CD4-positive, alpha-beta T cell (primary cell): ENCODE measurements around the gene CDH5. TPM values are rescaled to one million over a fixed set of nuclear protein-coding genes. Genes with fewer than 3 reads are reported as not detected.

Experiments
- ATAC-seq: fragments of 200-7000 bp; cut with Tn5 transposase; one replicate; pipeline ENCODE4 v1.10.0; 2022; ENCODE audit warnings: mild to moderate bottlenecking; ENCODE audit not compliant: poor library complexity
- CTCF ChIA-PET: fragments of 350-600 bp; sonication (Branson Sonifier 250); formaldehyde crosslinking; loops from one replicate; lab custom pipeline; 2021; ENCODE audit warnings: antibody characterized with exemption, inconsistent platforms; lab: Charles Lee
- POLR2A ChIA-PET: fragments of 350-600 bp; sonication (Branson Sonifier 250); formaldehyde crosslinking; loops from one replicate; lab custom pipeline; 2021; ENCODE audit warnings: antibody characterized with exemption, inconsistent platforms; lab: Charles Lee
- DNase-seq, 14 experiments: peaks; one replicate each; pipeline ENCODE4 v3.0.0-alpha.2; 2013 to 2020; ENCODE audit warnings: mixed read lengths in 2 of 14
- H3K27ac ChIP-seq, 2 donors: one replicate each; pipeline versions ENCODE4 v1.5.1 to v1.7.0; 2013; ENCODE audit warnings: low read length in 2 of 2, low read depth in 1 of 2, mild to moderate bottlenecking in 1 of 2
- H3K27me3 ChIP-seq, 2 experiments: 1 replicate in 1 of 2; 2 replicates in 1 of 2; pipeline versions ENCODE4 v1.6.1 to v1.7.0; 2013; ENCODE audit warnings: low read length in 2 of 2, control low read depth in 1 of 2, mild to moderate bottlenecking in 1 of 2, moderate library complexity in 1 of 2; ENCODE audit not compliant: insufficient read depth in 2 of 2, control insufficient read depth in 1 of 2
- H3K36me3 ChIP-seq: one replicate; pipeline ENCODE4 v1.6.1; 2013; ENCODE audit warnings: low read length, control low read depth; ENCODE audit not compliant: insufficient read depth
- H3K4me1 ChIP-seq: one replicate; pipeline ENCODE4 v1.6.1; 2013; ENCODE audit warnings: low read length, control low read depth; ENCODE audit not compliant: insufficient read depth
- H3K4me3 ChIP-seq: one replicate; pipeline ENCODE4 v1.5.1; 2013; ENCODE audit warnings: mild to moderate bottlenecking, low read length, moderate library complexity
- H3K9me3 ChIP-seq, 2 experiments: 1 replicate in 1 of 2; 2 replicates in 1 of 2; pipeline versions ENCODE4 v1.6.1 to v1.7.0; 2013; ENCODE audit warnings: low read length in 2 of 2, mild to moderate bottlenecking in 2 of 2, control low read depth in 1 of 2, moderate library complexity in 1 of 2; ENCODE audit not compliant: control insufficient read depth in 1 of 2, insufficient read depth in 1 of 2
- H3K27ac Mint-ChIP-seq: one replicate; pipeline ENCODE4 v1.8.0; 2020; ENCODE audit warnings: mixed read lengths
- H3K27me3 Mint-ChIP-seq: one replicate; pipeline ENCODE4 v1.8.0; 2021; ENCODE audit warnings: mixed read lengths
- H3K36me3 Mint-ChIP-seq: one replicate; pipeline ENCODE4 v1.8.0; 2021; ENCODE audit warnings: low read depth, mixed read lengths
- H3K4me1 Mint-ChIP-seq: one replicate; pipeline ENCODE4 v1.8.0; 2021; ENCODE audit warnings: low read depth, mixed read lengths
- H3K4me3 Mint-ChIP-seq: one replicate; pipeline ENCODE4 v1.8.0; 2020; ENCODE audit warnings: mild to moderate bottlenecking, mixed read lengths
- H3K9me3 Mint-ChIP-seq: one replicate; pipeline ENCODE4 v1.8.0; 2020; ENCODE audit warnings: mixed read lengths
- intact Hi-C, 2 experiments: fragments of 100-400 bp; cut with DNase I in 1 of 2; cut with micrococcal nuclease in 1 of 2; formaldehyde crosslinking; loops; one replicate each; pipeline versions ENCODE4 v1.15.1 to v1.9.0; 2023 to 2025; cut with DNase I, micrococcal nuclease
- total RNA-seq, 174 experiments: library from RNA in 2 of 174; stranded (reverse) in 2 of 174; gene quantifications; one replicate each; pipeline ENCODE4 v1.2.3 and lab custom pipeline; 2021 to 2026
- TF ChIP-seq, protein P1 (sequence below): fragments of 200-600 bp; IDR thresholded peaks from one replicate; pipeline ENCODE4 v1.8.0; 2022; ENCODE audit warnings: antibody characterized with exemption, mild to moderate bottlenecking

Gene CDH5
- total RNA-seq, 2 experiments from 2014 or later = not detected

DNA sequence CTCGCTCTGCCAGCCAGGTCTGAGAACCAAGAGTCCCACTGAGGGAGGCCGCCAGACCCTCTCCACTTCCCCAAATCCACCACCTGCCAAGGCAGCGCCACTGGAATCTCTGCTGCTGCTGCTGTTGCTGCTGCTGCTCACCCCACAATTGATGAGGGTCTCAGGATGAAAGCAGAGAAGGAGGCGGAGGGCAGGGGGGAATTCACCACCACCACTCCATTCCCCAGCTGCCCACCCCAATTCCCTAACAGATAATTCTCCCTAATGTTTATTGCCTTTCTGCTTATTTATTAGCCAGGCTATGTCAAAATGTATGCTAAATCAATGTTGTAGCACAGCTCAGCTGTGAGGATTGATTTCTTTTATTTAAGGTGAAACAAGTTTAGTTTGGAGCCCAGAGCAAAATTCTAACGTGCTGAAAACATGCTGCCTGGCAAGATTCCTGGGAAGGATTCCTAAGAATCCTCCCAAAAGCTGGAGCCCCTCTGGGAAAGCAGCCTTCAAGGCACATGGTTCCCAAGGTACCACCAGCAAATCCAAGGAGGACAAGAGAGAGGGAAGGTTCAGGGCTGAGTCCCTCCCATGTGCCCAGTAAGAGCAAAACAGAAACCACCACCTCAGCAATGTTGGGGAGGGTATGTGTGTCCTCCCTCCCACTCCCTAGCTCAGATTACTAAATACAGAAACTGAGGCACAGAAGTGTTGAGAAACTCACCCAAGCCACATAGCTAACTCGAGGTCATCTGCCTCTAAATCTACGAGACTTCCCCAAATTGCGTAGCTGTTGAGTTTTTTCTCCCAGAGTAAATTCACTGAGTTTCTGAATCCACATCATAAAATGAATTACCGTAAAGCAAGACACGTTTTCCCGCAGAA, 12.2 kb upstream of the CDH5 start:
- POLR2A ChIA-PET = no interaction called here
- Histone ChIP-seq H3K36me3 (no peaks in the 10 kb centered on the region), H3K4me3 (no peak overlapping the region), H3K4me1 (no peaks in the 10 kb centered on the region), H3K27me3 (peaks cover 11 to 23% of the 10 kb centered on the region in 2 experiments), H3K9me3 (peaks cover 0 to 3% of the 10 kb centered on the region in 2 experiments), H3K27ac (no peak overlapping the region)
- Mint-ChIP-seq H3K36me3 (no peaks in the 10 kb centered on the region), H3K27me3 (peaks cover 53% of the 10 kb centered on the region), H3K4me1 (no peaks in the 10 kb centered on the region), H3K27ac (no peak overlapping the region), H3K9me3 (no peaks in the 10 kb centered on the region), H3K4me3 (no peak overlapping the region)
- TF ChIP-seq, protein P1, sequence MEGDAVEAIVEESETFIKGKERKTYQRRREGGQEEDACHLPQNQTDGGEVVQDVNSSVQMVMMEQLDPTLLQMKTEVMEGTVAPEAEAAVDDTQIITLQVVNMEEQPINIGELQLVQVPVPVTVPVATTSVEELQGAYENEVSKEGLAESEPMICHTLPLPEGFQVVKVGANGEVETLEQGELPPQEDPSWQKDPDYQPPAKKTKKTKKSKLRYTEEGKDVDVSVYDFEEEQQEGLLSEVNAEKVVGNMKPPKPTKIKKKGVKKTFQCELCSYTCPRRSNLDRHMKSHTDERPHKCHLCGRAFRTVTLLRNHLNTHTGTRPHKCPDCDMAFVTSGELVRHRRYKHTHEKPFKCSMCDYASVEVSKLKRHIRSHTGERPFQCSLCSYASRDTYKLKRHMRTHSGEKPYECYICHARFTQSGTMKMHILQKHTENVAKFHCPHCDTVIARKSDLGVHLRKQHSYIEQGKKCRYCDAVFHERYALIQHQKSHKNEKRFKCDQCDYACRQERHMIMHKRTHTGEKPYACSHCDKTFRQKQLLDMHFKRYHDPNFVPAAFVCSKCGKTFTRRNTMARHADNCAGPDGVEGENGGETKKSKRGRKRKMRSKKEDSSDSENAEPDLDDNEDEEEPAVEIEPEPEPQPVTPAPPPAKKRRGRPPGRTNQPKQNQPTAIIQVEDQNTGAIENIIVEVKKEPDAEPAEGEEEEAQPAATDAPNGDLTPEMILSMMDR = no peak
- DNase-seq (no peak), ATAC-seq (no peak)
- CTCF ChIA-PET = no interaction called here
- intact Hi-C loops = no loop called here

DNA sequence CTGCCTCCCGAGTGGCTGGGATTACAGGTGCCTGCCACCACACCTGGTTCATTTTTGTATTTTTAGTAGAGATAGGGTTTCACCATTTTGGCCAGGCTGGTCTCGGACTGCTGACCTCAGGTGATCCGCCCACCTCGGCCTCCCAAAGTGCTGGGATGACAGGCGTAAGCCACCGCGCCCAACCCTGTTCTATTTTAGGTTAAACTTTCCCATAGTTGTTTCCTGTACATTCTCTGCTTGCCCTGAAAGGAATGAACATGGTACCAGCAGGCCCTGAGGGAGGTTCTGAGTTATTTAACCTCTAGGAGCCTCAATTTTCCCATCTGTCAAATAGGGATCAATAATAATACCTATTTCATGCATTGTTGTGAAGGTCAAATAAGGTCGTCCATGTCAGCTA, 11.0 kb upstream of the CDH5 start:
- Mint-ChIP-seq H3K4me1 (no peaks in the 10 kb centered on the region), H3K4me3 (no peak overlapping the region), H3K9me3 (no peaks in the 10 kb centered on the region), H3K27ac (no peak overlapping the region), H3K27me3 (peaks cover 53% of the 10 kb centered on the region), H3K36me3 (no peaks in the 10 kb centered on the region)
- ChIA-PET POLR2A (no interaction called here), CTCF (interaction anchor here (1.0 kb wide), 1 partner anchor 11 kb away, joined by 3 read pairs; no protein-coding TSS in a partner anchor)
- peaks cover 0 to 3% of the 10 kb centered on the region in 2 experiments for H3K9me3 ChIP-seq
- H3K36me3 ChIP-seq = no peaks in the 10 kb centered on the region
- DNase-seq (no peak), ATAC-seq (no peak)
- no peak overlapping the region for H3K4me3 ChIP-seq
- peaks cover 14 to 15% of the 10 kb centered on the region in 2 experiments for H3K27me3 ChIP-seq
- peaks cover under 1% of the 10 kb centered on the region for H3K4me1 ChIP-seq
- intact Hi-C loops = loop anchor here in 1 of 2 experiments (5.0 kb wide), 1 partner anchor 512 kb away; no protein-coding TSS in a partner anchor
- TF ChIP-seq, protein P1 = no peak
- H3K27ac ChIP-seq = no peak overlapping the region

DNA sequence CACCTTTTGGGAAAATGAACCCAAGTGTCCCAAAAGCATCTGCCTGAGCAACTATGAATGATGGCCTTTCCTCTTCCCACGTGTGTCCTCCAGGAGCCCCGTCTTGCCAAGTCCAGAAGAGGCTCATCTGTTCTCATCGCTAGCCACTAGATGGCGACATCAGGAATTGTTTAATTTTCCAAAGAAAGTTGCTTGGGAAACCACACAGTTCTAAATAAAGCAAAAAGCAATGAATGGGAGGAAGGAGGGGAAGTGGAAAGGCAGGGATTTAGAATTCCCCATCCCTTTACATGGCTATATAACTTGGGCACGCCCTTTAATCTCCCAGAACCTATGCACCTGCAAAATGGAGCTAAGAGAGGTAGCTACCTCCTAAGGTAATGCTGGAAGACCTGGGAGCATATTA, 9.0 kb upstream of the CDH5 start:
- intact Hi-C loops = loop anchor here in 1 of 2 experiments (2.0 to 5.0 kb wide), 2 partner anchors 125 to 510 kb away; no protein-coding TSS in a partner anchor
- DNase-seq (peak in 6 of 14 experiments; percentile 8 to 57 (median 36)), ATAC-seq (no peak)
- Mint-ChIP-seq H3K27ac (no peak overlapping the region), H3K9me3 (no peaks in the 10 kb centered on the region), H3K4me3 (no peak overlapping the region), H3K36me3 (no peaks in the 10 kb centered on the region), H3K4me1 (no peaks in the 10 kb centered on the region), H3K27me3 (peaks cover 61% of the 10 kb centered on the region)
- POLR2A ChIA-PET = no interaction called here
- CTCF ChIA-PET = no interaction called here
- TF ChIP-seq, protein P1 = peak; percentile 72
- H3K27me3 ChIP-seq = peaks cover 8 to 23% of the 10 kb centered on the region in 2 experiments
- H3K27ac ChIP-seq = no peak overlapping the region
- H3K4me3 ChIP-seq = no peak overlapping the region
- H3K4me1 ChIP-seq = peaks cover 6% of the 10 kb centered on the region
- no peaks in the 10 kb centered on the region for H3K9me3 ChIP-seq
- H3K36me3 ChIP-seq = no peaks in the 10 kb centered on the region
